MM.1S (cell line): ENCODE results near the gene PLPP6.
A peak's percentile ranks its signal among the peaks of the same experiment; 100 is the strongest.

Experiments
- DNase-seq: peaks from one replicate; pipeline ENCODE4 v3.0.0-alpha.2; 2015
- H2AFZ ChIP-seq: fragments of 300-600 bp; sonication (generic); 2 replicates; pipeline ENCODE4 v1.6.0; 2016; ENCODE audit warnings: antibody characterized with exemption, low read length
- H3F3A ChIP-seq: fragments of 300-600 bp; sonication (generic); 2 replicates; pipeline ENCODE4 v1.6.1; 2016; ENCODE audit warnings: mild to moderate bottlenecking, antibody characterized with exemption, low read length, moderate library complexity, mixed read lengths; ENCODE audit not compliant: insufficient read depth
- H3K27ac ChIP-seq: fragments of 300-600 bp; sonication (generic); 2 replicates; pipeline ENCODE4 v1.5.1; 2016; ENCODE audit warnings: mild to moderate bottlenecking, low read length
- H3K27me3 ChIP-seq: fragments of 300-600 bp; sonication (generic); replicated peaks from 2 replicates; pipeline ENCODE4 v1.6.0; 2016; ENCODE audit warnings: low read length; ENCODE audit not compliant: insufficient read depth
- H3K36me3 ChIP-seq: fragments of 300-600 bp; sonication (generic); replicated peaks from 2 replicates; pipeline ENCODE4 v1.6.1; 2016; ENCODE audit warnings: mild to moderate bottlenecking, low read length, mixed read lengths; ENCODE audit not compliant: insufficient read depth
- H3K4me1 ChIP-seq: fragments of 300-600 bp; sonication (generic); 2 replicates; pipeline ENCODE4 v1.6.1; 2016; ENCODE audit warnings: low read length, mixed read lengths
- H3K4me2 ChIP-seq: fragments of 300-600 bp; sonication (generic); 2 replicates; pipeline ENCODE4 v1.6.0; 2016; ENCODE audit warnings: low read depth, low read length
- H3K4me3 ChIP-seq: fragments of 300-600 bp; sonication (generic); 2 replicates; pipeline ENCODE4 v1.5.1; 2016; ENCODE audit warnings: low read length, mixed read lengths
- H3K79me2 ChIP-seq: fragments of 300-600 bp; sonication (generic); 2 replicates; pipeline ENCODE4 v1.6.1; 2016; ENCODE audit warnings: mixed run types, low read length, mixed read lengths
- H3K9ac ChIP-seq: fragments of 300-600 bp; sonication (generic); 2 replicates; pipeline ENCODE4 v1.6.1; 2016; ENCODE audit warnings: low read length, mixed read lengths
- H3K9me2 ChIP-seq: fragments of 300-600 bp; sonication (generic); replicated peaks from 2 replicates; pipeline ENCODE4 v1.6.1; 2016; ENCODE audit warnings: mild to moderate bottlenecking, low read length, mixed read lengths; ENCODE audit not compliant: insufficient read depth
- H3K9me3 ChIP-seq: fragments of 300-600 bp; sonication (generic); replicated peaks from 2 replicates; pipeline ENCODE4 v1.6.1; 2016; ENCODE audit warnings: mild to moderate bottlenecking, low read length, mixed read lengths; ENCODE audit not compliant: insufficient read depth
- H4K20me1 ChIP-seq: fragments of 300-600 bp; sonication (generic); 2 replicates; pipeline ENCODE4 v1.6.1; 2016; ENCODE audit warnings: mild to moderate bottlenecking, low read length, moderate library complexity, mixed read lengths; ENCODE audit not compliant: insufficient read depth
- EZH2 ChIP-seq: fragments of 300-600 bp; sonication (generic); optimal IDR thresholded peaks from 2 replicates; pipeline ENCODE3; 2017; ENCODE audit warnings: low read depth, mild to moderate bottlenecking, antibody characterized with exemption, low read length, mixed read lengths
- EZH2phosphoT487 ChIP-seq: fragments of 300-600 bp; sonication (generic); IDR thresholded peaks from 2 replicates; pipeline ENCODE4 v1.6.1; 2018; ENCODE audit warnings: antibody characterized with exemption, low read length
- TF ChIP-seq, protein P1 (sequence below): fragments of 300-600 bp; sonication (generic); IDR thresholded peaks from 2 replicates; pipeline ENCODE4 v1.5.1; 2016; ENCODE audit warnings: antibody characterized with exemption, low read length, mixed read lengths

PLPP6 gene

DNA sequence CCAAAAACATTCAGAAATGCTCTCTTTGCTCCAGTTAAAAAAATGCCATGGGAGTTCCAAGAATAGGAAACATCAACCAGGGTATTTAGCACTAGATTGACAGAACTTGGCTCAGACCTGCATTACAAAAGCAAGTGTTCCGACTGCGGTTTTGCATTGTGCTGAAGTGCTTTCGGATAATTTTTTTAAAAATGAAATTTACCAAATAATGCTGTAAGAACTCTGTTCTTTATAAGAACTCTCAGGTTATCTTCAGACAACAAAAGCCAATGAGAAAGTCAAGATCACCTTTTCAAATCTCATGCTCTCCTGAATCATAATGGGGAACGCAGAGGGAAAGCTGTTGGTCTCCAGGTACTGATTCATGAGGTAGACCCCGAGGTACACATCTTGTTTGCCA is 483 bp upstream of the PLPP6 start:
- H3K9ac ChIP-seq = peak overlapping the region; percentile 61; the same call in 1 of the 2 replicates
- TF ChIP-seq EZH2 (no peak), EZH2phosphoT487 (no peak)
- TF ChIP-seq, protein P1, sequence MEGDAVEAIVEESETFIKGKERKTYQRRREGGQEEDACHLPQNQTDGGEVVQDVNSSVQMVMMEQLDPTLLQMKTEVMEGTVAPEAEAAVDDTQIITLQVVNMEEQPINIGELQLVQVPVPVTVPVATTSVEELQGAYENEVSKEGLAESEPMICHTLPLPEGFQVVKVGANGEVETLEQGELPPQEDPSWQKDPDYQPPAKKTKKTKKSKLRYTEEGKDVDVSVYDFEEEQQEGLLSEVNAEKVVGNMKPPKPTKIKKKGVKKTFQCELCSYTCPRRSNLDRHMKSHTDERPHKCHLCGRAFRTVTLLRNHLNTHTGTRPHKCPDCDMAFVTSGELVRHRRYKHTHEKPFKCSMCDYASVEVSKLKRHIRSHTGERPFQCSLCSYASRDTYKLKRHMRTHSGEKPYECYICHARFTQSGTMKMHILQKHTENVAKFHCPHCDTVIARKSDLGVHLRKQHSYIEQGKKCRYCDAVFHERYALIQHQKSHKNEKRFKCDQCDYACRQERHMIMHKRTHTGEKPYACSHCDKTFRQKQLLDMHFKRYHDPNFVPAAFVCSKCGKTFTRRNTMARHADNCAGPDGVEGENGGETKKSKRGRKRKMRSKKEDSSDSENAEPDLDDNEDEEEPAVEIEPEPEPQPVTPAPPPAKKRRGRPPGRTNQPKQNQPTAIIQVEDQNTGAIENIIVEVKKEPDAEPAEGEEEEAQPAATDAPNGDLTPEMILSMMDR = no peak
- no peaks in the 10 kb centered on the region for H3K27me3 ChIP-seq
- H3K36me3 ChIP-seq = no peaks in the 10 kb centered on the region
- H3K27ac ChIP-seq = peak overlapping the region; percentile 55; the same call in 1 of the 2 replicates
- H3F3A ChIP-seq = peaks cover 16% of the 10 kb centered on the region
- H3K4me3 ChIP-seq = peak overlapping the region; percentile 70
- DNase-seq = peak; percentile 66
- peaks cover 24% of the 10 kb centered on the region for H3K4me1 ChIP-seq
- no peaks in the 10 kb centered on the region for H3K9me3 ChIP-seq
- peak overlapping the region; percentile 42 for H2AFZ ChIP-seq
- no peaks in the 10 kb centered on the region for H3K9me2 ChIP-seq
- H3K4me2 ChIP-seq = peak overlapping the region; percentile 89
- H3K79me2 ChIP-seq = no peaks in the 10 kb centered on the region
- no peaks in the 10 kb centered on the region for H4K20me1 ChIP-seq

DNA sequence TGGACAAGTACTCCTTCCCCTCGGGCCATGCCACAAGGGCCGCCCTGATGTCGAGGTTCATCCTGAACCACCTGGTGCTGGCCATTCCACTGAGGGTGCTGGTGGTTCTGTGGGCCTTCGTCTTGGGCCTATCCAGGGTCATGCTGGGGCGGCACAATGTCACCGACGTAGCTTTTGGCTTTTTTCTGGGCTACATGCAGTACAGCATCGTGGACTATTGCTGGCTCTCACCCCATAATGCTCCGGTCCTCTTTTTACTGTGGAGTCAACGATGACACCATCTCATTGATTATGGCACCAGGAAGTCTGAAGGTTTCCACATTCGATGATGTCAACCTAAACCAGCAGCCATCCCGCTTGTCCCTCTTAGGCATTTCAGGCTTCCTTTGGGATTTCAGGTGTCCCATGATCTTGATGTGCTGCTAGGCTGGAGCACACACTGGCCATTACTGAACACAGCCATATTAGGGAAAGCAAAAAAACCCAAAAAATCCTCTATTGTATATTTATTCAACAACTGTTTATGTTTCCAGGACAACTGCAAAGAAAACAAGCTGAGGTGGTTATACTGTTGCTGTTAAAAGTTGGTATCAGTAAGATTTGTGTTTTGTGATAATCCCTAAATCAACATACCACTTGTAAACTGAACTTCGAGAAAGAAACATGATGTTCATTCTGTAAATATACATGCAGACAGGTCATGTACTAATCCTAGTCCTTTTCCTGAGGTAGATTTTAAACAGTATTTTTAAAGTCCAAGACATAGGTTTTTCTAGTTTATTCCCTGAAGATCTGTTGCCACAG is 1.1 kb downstream of the PLPP6 start:
- no peaks in the 10 kb centered on the region for H3K9me2 ChIP-seq
- TF ChIP-seq EZH2 = no peak
- TF ChIP-seq, protein P1 = no peak
- TF ChIP-seq EZH2phosphoT487 = no peak
- H3K9ac ChIP-seq = peak overlapping the region; percentile 61; the same call in 1 of the 2 replicates
- H3F3A ChIP-seq = peaks cover 16% of the 10 kb centered on the region
- no peaks in the 10 kb centered on the region for H3K27me3 ChIP-seq
- peaks cover 24% of the 10 kb centered on the region for H3K4me1 ChIP-seq
- no peak overlapping the region for H3K27ac ChIP-seq
- peak overlapping the region; percentile 89 for H3K4me2 ChIP-seq
- H3K4me3 ChIP-seq = peak overlapping the region; percentile 70
- no peaks in the 10 kb centered on the region for H3K9me3 ChIP-seq
- no peaks in the 10 kb centered on the region for H3K79me2 ChIP-seq
- H2AFZ ChIP-seq = peak overlapping the region; percentile 42
- no peak for DNase-seq
- H3K36me3 ChIP-seq = no peaks in the 10 kb centered on the region
- no peaks in the 10 kb centered on the region for H4K20me1 ChIP-seq

DNA sequence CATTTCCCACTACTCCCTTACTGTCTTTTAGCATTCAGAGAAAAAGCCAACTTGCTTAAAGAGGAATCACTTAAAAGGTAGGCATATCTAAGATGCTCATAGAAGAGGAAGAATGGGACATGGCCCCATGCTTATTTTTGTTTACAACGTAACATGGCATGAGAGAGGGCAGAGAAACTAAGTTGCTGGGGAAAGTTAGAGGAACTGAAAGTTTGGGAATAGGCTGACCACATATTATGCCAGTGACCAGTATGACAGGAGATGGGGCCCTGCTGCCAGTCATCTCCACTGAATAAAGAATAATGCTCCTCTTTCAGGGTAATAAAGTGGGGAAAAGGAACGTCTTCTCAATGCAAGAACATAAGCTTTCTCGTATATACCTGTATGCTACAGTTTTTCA is 1.9 kb downstream of the PLPP6 start:
- no peak overlapping the region for H3K4me2 ChIP-seq
- H3K27me3 ChIP-seq = no peaks in the 10 kb centered on the region
- H3K9me3 ChIP-seq = no peaks in the 10 kb centered on the region
- H3K4me3 ChIP-seq = no peak overlapping the region
- no peak overlapping the region for H3K27ac ChIP-seq
- no peak for DNase-seq
- H3K9ac ChIP-seq = no peak overlapping the region
- no peaks in the 10 kb centered on the region for H3K9me2 ChIP-seq
- H2AFZ ChIP-seq = no peak overlapping the region
- H3K79me2 ChIP-seq = no peaks in the 10 kb centered on the region
- no peaks in the 10 kb centered on the region for H3K36me3 ChIP-seq
- peaks cover 16% of the 10 kb centered on the region for H3F3A ChIP-seq
- peaks cover 24% of the 10 kb centered on the region for H3K4me1 ChIP-seq
- TF ChIP-seq EZH2 (no peak), EZH2phosphoT487 (no peak)
- TF ChIP-seq, protein P1 = no peak
- H4K20me1 ChIP-seq = no peaks in the 10 kb centered on the region
